Loucy (cell line): Measurements from ENCODE around the gene ZNF613.

Experiments used
- H2AFZ ChIP-seq: fragments of 200-600 bp; sonication (generic); 2 replicates; pipeline ENCODE4 v1.6.0; 2016; ENCODE audit warnings: antibody characterized with exemption, mild to moderate bottlenecking, low read length, moderate library complexity
- H3F3A ChIP-seq: fragments of 200-600 bp; 2 replicates; pipeline ENCODE4 v1.6.0; 2016; ENCODE audit warnings: antibody characterized with exemption, low read depth, mild to moderate bottlenecking
- H3K27me3 ChIP-seq: fragments of 200-600 bp; sonication (generic); 2 replicates; pipeline ENCODE4 v1.6.1; 2014; ENCODE audit warnings: low read length, mild to moderate bottlenecking; ENCODE audit not compliant: insufficient read depth, poor library complexity, severe bottlenecking
- H3K36me3 ChIP-seq: fragments of 200-600 bp; sonication (generic); 2 replicates; pipeline ENCODE4 v1.6.1; 2016; ENCODE audit warnings: low read length; ENCODE audit not compliant: insufficient read depth
- H3K4me1 ChIP-seq: fragments of 200-600 bp; sonication (generic); 2 replicates; pipeline ENCODE4 v1.5.1; 2014; ENCODE audit warnings: low read length, mild to moderate bottlenecking; ENCODE audit not compliant: insufficient read depth, poor library complexity, severe bottlenecking
- H3K4me2 ChIP-seq: fragments of 200-600 bp; sonication (generic); 2 replicates; pipeline ENCODE4 v1.6.0; 2014; ENCODE audit warnings: antibody characterized with exemption, low read length, low read depth, mild to moderate bottlenecking; ENCODE audit not compliant: poor library complexity, severe bottlenecking
- H3K4me3 ChIP-seq: fragments of 200-600 bp; sonication (generic); 2 replicates; pipeline ENCODE4 v1.5.1; 2014; ENCODE audit warnings: low read length, mild to moderate bottlenecking, mixed read lengths; ENCODE audit not compliant: poor library complexity, severe bottlenecking
- H3K79me2 ChIP-seq: fragments of 200-600 bp; sonication (generic); 2 replicates; pipeline ENCODE4 v1.6.1; 2014; ENCODE audit warnings: low read length; ENCODE audit not compliant: insufficient read depth
- H3K9ac ChIP-seq: fragments of 200-600 bp; sonication (generic); 2 replicates; pipeline ENCODE4 v1.6.0; 2014; ENCODE audit warnings: mild to moderate bottlenecking, low read depth, low read length, moderate library complexity; ENCODE audit not compliant: poor library complexity, severe bottlenecking
- H3K9me2 ChIP-seq: fragments of 200-600 bp; sonication (generic); replicated peaks from 2 replicates; pipeline ENCODE4 v1.6.1; 2016; ENCODE audit warnings: low read depth, low read length, mixed read lengths
- H3K9me3 ChIP-seq: fragments of 200-600 bp; sonication (generic); 2 replicates; pipeline ENCODE4 v1.6.1; 2014; ENCODE audit warnings: mild to moderate bottlenecking, antibody characterized with exemption, low read length, low read depth; ENCODE audit not compliant: insufficient read depth
- H4K20me1 ChIP-seq: fragments of 200-600 bp; sonication (generic); 2 replicates; pipeline ENCODE4 v1.6.0; 2014; ENCODE audit warnings: antibody characterized with exemption, low read length, mild to moderate bottlenecking; ENCODE audit not compliant: insufficient read depth, poor library complexity, severe bottlenecking
- EZH2phosphoT487 ChIP-seq: fragments of 200-600 bp; IDR thresholded peaks from 2 replicates; pipeline ENCODE4 v1.6.1; 2018; ENCODE audit warnings: antibody characterized with exemption, mild to moderate bottlenecking, moderate library complexity, borderline replicate concordance
- TF ChIP-seq, protein P1 (sequence below): fragments of 200-600 bp; sonication (generic); conservative IDR thresholded peaks from 2 replicates; pipeline ENCODE4 v1.5.1; 2014; ENCODE audit warnings: mild to moderate bottlenecking, antibody characterized with exemption, low read length

The ZNF613 gene

DNA sequence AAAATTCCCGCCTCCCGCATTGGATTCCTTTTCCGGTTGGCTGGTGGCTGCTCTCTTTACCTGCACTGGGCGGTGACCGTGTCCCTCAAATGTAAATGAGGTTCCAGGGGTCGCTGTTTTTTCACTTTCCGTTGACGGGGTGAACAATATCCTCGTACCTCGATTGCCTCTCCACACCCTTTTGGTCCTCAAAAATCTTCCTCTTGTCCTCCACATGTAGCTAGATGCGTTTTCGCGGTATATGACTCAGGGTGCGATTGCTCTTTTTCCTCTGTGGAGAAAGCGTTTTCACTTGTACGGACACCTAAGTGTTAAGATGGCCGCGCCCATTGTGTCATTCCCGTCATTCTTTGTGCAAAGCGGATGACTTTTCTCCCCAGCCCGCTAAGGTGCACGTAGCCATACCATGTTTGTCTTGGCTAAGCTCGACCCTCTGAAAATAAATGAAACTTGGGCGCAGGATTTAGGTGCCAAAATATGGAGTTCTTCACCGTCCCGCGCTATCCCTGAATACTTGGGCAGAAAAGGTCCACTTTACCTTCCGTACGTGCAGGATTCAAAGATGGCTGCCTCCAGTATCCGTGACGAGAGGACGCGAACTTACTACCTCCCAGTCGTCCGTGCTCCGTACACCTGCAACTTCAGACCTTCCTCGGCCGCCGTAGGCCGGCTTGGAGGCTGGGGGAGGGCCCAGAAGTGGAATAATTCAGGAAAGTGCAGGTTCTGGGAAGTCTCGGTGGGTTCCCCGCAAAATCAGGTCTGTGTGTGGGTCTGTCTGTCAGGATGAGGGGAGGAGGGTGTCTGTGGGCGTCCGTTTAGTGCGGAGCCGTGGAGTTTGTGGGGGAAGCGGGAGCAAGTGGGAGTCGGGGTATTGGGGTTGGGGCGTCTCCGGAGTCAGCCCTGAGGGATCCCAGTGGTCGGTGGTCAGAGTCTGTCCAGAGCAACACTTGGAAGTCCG, at the start of gene ZNF613:
ZNF613 (plus strand) TSS at position 689 of the 958 bp plus-strand sequence. CDS start 8,749 bp downstream, outside the sequence.
- Histone ChIP-seq H3K9me2 (no peaks in the 10 kb centered on the region), H3K9me3 (peaks cover 18% of the 10 kb centered on the region; the same call in 1 of the 2 replicates)

DNA sequence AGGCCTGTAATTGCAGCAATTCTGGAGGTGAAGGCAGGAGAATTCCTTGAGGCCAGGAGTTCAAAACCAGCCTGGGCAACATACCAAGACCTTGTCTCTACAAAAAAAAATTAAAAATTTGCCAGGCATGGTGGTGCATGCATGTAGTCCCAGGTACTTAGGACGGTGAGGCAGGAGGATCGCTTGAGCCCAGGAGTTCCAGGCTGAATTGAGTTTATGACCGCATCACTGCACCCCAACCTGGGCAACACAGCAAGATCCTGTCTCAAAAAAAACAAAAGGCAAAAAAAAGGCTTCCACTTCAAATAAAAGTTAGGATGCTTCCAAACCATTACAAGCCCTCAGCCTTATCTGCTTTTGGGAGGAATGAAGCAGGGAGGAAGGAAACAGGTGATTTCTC, 44.8 kb upstream of the ZNF613 start:
- Histone ChIP-seq H3K4me2 (no peak overlapping the region), H2AFZ (no peak overlapping the region), H3K4me3 (no peak overlapping the region), H3K4me1 (no peaks in the 10 kb centered on the region), H3K9me3 (peaks cover 14% of the 10 kb centered on the region; the same call in 1 of the 2 replicates), H3K79me2 (no peaks in the 10 kb centered on the region), H3F3A (no peaks in the 10 kb centered on the region), H4K20me1 (no peaks in the 10 kb centered on the region), H3K9ac (no peak overlapping the region), H3K9me2 (no peaks in the 10 kb centered on the region), H3K36me3 (peaks cover 32% of the 10 kb centered on the region), H3K27me3 (no peaks in the 10 kb centered on the region)
- TF ChIP-seq EZH2phosphoT487, result no peak
- TF ChIP-seq, protein P1, sequence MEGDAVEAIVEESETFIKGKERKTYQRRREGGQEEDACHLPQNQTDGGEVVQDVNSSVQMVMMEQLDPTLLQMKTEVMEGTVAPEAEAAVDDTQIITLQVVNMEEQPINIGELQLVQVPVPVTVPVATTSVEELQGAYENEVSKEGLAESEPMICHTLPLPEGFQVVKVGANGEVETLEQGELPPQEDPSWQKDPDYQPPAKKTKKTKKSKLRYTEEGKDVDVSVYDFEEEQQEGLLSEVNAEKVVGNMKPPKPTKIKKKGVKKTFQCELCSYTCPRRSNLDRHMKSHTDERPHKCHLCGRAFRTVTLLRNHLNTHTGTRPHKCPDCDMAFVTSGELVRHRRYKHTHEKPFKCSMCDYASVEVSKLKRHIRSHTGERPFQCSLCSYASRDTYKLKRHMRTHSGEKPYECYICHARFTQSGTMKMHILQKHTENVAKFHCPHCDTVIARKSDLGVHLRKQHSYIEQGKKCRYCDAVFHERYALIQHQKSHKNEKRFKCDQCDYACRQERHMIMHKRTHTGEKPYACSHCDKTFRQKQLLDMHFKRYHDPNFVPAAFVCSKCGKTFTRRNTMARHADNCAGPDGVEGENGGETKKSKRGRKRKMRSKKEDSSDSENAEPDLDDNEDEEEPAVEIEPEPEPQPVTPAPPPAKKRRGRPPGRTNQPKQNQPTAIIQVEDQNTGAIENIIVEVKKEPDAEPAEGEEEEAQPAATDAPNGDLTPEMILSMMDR, result no peak

More for the DNA sequence above, at the start of gene ZNF613:
- Histone ChIP-seq H3K36me3 (0 out of 2 replicates have a peak, but pooled peaks cover 8% of the 10 kb centered on the region), H3K4me1 (peaks cover 11% of the 10 kb centered on the region), H3K79me2 (peaks cover 17% of the 10 kb centered on the region), H3K27me3 (no peaks in the 10 kb centered on the region), H3K4me3 (peak within 1 kb of the TSS; percentile 84), H3F3A (no peaks in the 10 kb centered on the region), H3K9ac (peak within 1 kb of the TSS; percentile 82), H4K20me1 (no peaks in the 10 kb centered on the region), H2AFZ (peak within 1 kb of the TSS; percentile 99), H3K4me2 (peak within 1 kb of the TSS; percentile 70)
- TF ChIP-seq, protein P1, result peak; percentile 53
- no peak for TF ChIP-seq EZH2phosphoT487

DNA sequence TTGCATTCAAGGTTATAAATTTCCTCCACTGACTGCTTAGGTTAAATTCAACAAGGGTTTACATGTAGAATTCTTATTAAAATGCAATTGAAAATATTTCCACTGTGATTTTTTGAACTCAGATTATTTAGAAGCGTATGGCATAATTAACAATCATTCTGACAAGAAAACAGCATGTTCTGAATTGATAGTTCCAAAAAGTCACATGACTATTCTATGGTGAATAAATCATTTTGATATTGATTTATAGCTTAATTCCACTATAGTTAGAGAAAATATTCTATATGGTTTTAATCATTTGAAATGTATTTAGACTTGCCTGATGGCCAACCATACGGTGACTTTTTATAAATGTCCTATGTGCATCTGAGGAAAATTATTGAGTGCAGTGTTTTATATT, 42.6 kb upstream of the ZNF613 start:
- Histone ChIP-seq H3K4me3 (no peak overlapping the region), H3K4me2 (no peak overlapping the region), H3K27me3 (no peaks in the 10 kb centered on the region), H2AFZ (no peak overlapping the region), H3K9ac (no peak overlapping the region), H3K79me2 (no peaks in the 10 kb centered on the region), H3F3A (no peaks in the 10 kb centered on the region), H3K9me2 (no peaks in the 10 kb centered on the region), H4K20me1 (no peaks in the 10 kb centered on the region), H3K9me3 (peaks cover 19% of the 10 kb centered on the region; the same call in 1 of the 2 replicates), H3K36me3 (peaks cover 30% of the 10 kb centered on the region), H3K4me1 (no peaks in the 10 kb centered on the region)
- TF ChIP-seq, protein P1, result no peak
- no peak for TF ChIP-seq EZH2phosphoT487
